PC-9 (cell line): ENCODE measurements around the gene CASKIN1.

ENCODE experiments used
- CTCF ChIP-seq: fragments of 200-600 bp; sonication (generic); conservative IDR thresholded peaks from 2 replicates; pipeline ENCODE4 v1.6.1; 2017; ENCODE audit warnings: mixed run types, antibody characterized with exemption, mild to moderate bottlenecking, moderate library complexity
- EZH2 ChIP-seq: fragments of 200-600 bp; sonication (generic); IDR thresholded peaks from 2 replicates; pipeline ENCODE4 v1.8.0; 2017; ENCODE audit warnings: antibody characterized with exemption, low read depth

GRCh38 chr16:2216330-2216729 is 19.9 kb upstream of the CASKIN1 start:
- no peak for TF ChIP-seq CTCF
- no peak for TF ChIP-seq EZH2
